K562 (cell line): ENCODE results near the gene SPDYE1. TPM values are rescaled to one million over a fixed set of nuclear protein-coding genes. Genes with fewer than 3 reads are reported as not detected.
A peak's percentile ranks its signal among the peaks of the same experiment; 100 is the strongest.
"Not testable (repeated sequence)": the region's sequence is repeated elsewhere in the genome, so short reads cannot be mapped to it uniquely, and the experiment has no call there.

Experiments used
- ATAC-seq: fragments of 200-7000 bp; cut with Tn5 transposase; 3 replicates; pipeline ENCODE4 v1.9.1; 2020; ENCODE audit warnings: moderate library complexity
- BruUV-seq: library from RNA; stranded (reverse); fragments of 400-500 nt; replicated peaks from 2 replicates; lab custom pipeline; 2021; lab: Mats Ljungman, UMichigan
- CTCF ChIA-PET: fragments of 300-600 bp; formaldehyde crosslinking; extraction: SDS; loops from one replicate; lab custom pipeline; 2021; ENCODE audit warnings: low intra/inter-chr PET ratio; lab: Yijun Ruan, JAX
- POLR2A ChIA-PET: fragments of 300-600, 350-650 bp; sonication (Branson Sonifier 250); formaldehyde crosslinking; extraction: SDS; loops from one replicate; lab custom pipeline; 2021; ENCODE audit warnings: antibody characterized with exemption, inconsistent platforms; lab: Yijun Ruan, JAX
- DNase-seq, 4 experiments: peaks; one replicate each; pipeline versions ENCODE4 v3.0.0 to v3.0.0-alpha.2; 2011 to 2018; ENCODE audit warnings: low spot score in 3 of 4, mixed read lengths in 3 of 4; ENCODE audit errors: extremely low read depth in 1 of 4
- FAIRE-seq: peaks from 2 replicates; lab custom pipeline; 2011; peaks lifted over from hg19 to GRCh38; lab: Jason Lieb, UNC
- H2AFZ ChIP-seq: 2 replicates; pipeline ENCODE4 v1.6.0; 2011; ENCODE audit warnings: low read depth, low read length, control low read depth, inconsistent platforms
- H3K27ac ChIP-seq: fragments of 200-600 bp; 3 replicates; pipeline ENCODE4 v1.8.0; 2011; ENCODE audit warnings: low read depth, mild to moderate bottlenecking, control low read depth, inconsistent platforms, low read length, moderate library complexity, mixed read lengths; ENCODE audit errors: extremely low read depth
- H3K27me3 ChIP-seq, 2 experiments: fragments of 300-600 bp in 1 of 2; 2 replicates in 1 of 2; 3 replicates in 1 of 2; pipeline versions ENCODE4 v1.6.0 to v1.8.0; 2011; ENCODE audit warnings: inconsistent platforms in 2 of 2, low read length in 2 of 2, mild to moderate bottlenecking in 1 of 2, mixed read lengths in 1 of 2, moderate library complexity in 1 of 2; ENCODE audit not compliant: control insufficient read depth in 2 of 2, insufficient read depth in 2 of 2
- H3K36me3 ChIP-seq: fragments of 300-600 bp; 3 replicates; pipeline ENCODE4 v1.8.0; 2011; ENCODE audit warnings: mild to moderate bottlenecking, low read length, inconsistent platforms; ENCODE audit not compliant: control insufficient read depth, insufficient read depth
- H3K4me1 ChIP-seq, 2 experiments: fragments of 200-600 bp in 1 of 2; replicated peaks in 1 of 2; 2 replicates in 1 of 2; 3 replicates in 1 of 2; pipeline versions ENCODE4 v1.5.1 to v1.8.0; 2011; ENCODE audit warnings: inconsistent platforms in 2 of 2, low read length in 2 of 2, mild to moderate bottlenecking in 1 of 2, mixed read lengths in 1 of 2, moderate library complexity in 1 of 2; ENCODE audit not compliant: control insufficient read depth in 2 of 2, insufficient read depth in 2 of 2
- H3K4me2 ChIP-seq: 2 replicates; pipeline ENCODE4 v1.6.1; 2011; ENCODE audit warnings: low read length, control low read depth, inconsistent platforms, mixed read lengths; ENCODE audit not compliant: insufficient read depth
- H3K4me3 ChIP-seq: fragments of 200-600 bp; sonication (generic), shearing (Covaris generic); 2 replicates; pipeline ENCODE4 v1.5.1; 2016; ENCODE audit warnings: control low read depth, inconsistent platforms
- H3K79me2 ChIP-seq: fragments of 200-600 bp; 3 replicates; pipeline ENCODE4 v1.8.0; 2011; ENCODE audit warnings: low read length, inconsistent platforms; ENCODE audit not compliant: control insufficient read depth, insufficient read depth
- H3K9ac ChIP-seq, 2 experiments: 2 replicates each; pipeline versions ENCODE4 v1.6.0 to v1.6.1; 2011; ENCODE audit warnings: low read depth in 2 of 2, low read length in 2 of 2, control low read depth in 1 of 2, inconsistent platforms in 1 of 2, mild to moderate bottlenecking in 1 of 2, mixed read lengths in 1 of 2; ENCODE audit not compliant: insufficient read depth in 1 of 2
- H3K9me1 ChIP-seq: one replicate; pipeline ENCODE4 v1.6.0; 2011; ENCODE audit warnings: inconsistent platforms, mild to moderate bottlenecking, low read length, moderate library complexity; ENCODE audit not compliant: control insufficient read depth, insufficient read depth
- H3K9me3 ChIP-seq: replicated peaks from 2 replicates; pipeline ENCODE4 v1.5.1; 2011; ENCODE audit warnings: low read depth, low read length, inconsistent platforms; ENCODE audit not compliant: control insufficient read depth, insufficient read depth
- H4K20me1 ChIP-seq: replicated peaks from 2 replicates; pipeline ENCODE4 v1.6.1; 2011; ENCODE audit warnings: low read length, inconsistent platforms, mixed read lengths; ENCODE audit not compliant: control insufficient read depth, insufficient read depth
- WGBS: fragments of 100-300 bp; shearing (Covaris generic); methylation state at CpG from one replicate; pipeline ENCODE4 v1.1.6; 2016; ENCODE audit warnings: low coverage, mixed read lengths; ENCODE audit not compliant: insufficient coverage; ENCODE audit errors: missing lambda C conversion rate; 5-methylcytosine and 5-hydroxymethylcytosine counted together
- in situ Hi-C: fragments of 300-500 bp; cut with MboI; formaldehyde crosslinking; loops from 4 replicates; pipeline ENCODE4 v1.15.0; 2018; ENCODE audit warnings: inconsistent platforms, mixed read lengths
- intact Hi-C: fragments of 100-400 bp; cut with micrococcal nuclease; formaldehyde crosslinking; loops from 2 replicates; pipeline ENCODE4 v1.14.2; 2022
- polyA plus RNA-seq, 8 experiments: library from polyadenylated mRNA; depleted of rRNA in 4 of 8; stranded (reverse) in 5 of 8; unstranded in 3 of 8; fragments of >200 nt; fragmentation: Nextera tagmentation in 2 of 8; fragmentation: Illumina TruSeq in 1 of 8; extraction: Ambion mirVana in 2 of 8; extraction: Trizol in 1 of 8; gene quantifications; 2 replicates each; pipeline versions ENCODE4 v1.2.1 to v1.2.3, GENCODE V29; 2011 to 2014; ENCODE audit warnings: inconsistent platforms in 1 of 8, missing spikeins in 1 of 8
- total RNA-seq, 7 experiments: library from RNA; depleted of rRNA in 6 of 7; stranded (reverse); fragments of >200 nt in 6 of 7; fragmentation: Illumina TruSeq in 2 of 7; extraction: Trizol in 2 of 7; gene quantifications; 2 replicates each; pipeline versions ENCODE4 v1.2.1 to v1.2.3, GENCODE V29; 2011 to 2021; ENCODE audit warnings: low replicate concordance in 1 of 7
- TF ChIP-seq, protein P1 (sequence below): IDR thresholded peaks from 2 replicates; pipeline ENCODE4 v1.6.1; 2011; ENCODE audit warnings: borderline replicate concordance, low read depth, mild to moderate bottlenecking, moderate library complexity, low read length; ENCODE audit not compliant: insufficient read depth, poor library complexity, severe bottlenecking

The SPDYE1 gene
- total and polyA plus RNA-seq, 9 of the 15 experiments (the other 6 are each of a cell fraction or from before 2014, with no cell fraction given), result 0.04 to 0.10 TPM; not detected in 7

- H3K4me3 ChIP-seq, H3K4me1 ChIP-seq, H3K27ac ChIP-seq, H3K9ac ChIP-seq, H3K9me1 ChIP-seq, H3K4me2 ChIP-seq, DNase-seq, intact Hi-C loops, POLR2A ChIA-PET, H3K9me3 ChIP-seq, BruUV-seq, H3K79me2 ChIP-seq, CTCF ChIA-PET, H2AFZ ChIP-seq, H4K20me1 ChIP-seq, H3K36me3 ChIP-seq, H3K27me3 ChIP-seq, FAIRE-seq, in situ Hi-C loops: not testable (repeated sequence)
- peak; percentile 63 for ATAC-seq
- WGBS, result no CpG with 5 or more reads among the region's 2 CpGs
- TF ChIP-seq, protein P1, sequence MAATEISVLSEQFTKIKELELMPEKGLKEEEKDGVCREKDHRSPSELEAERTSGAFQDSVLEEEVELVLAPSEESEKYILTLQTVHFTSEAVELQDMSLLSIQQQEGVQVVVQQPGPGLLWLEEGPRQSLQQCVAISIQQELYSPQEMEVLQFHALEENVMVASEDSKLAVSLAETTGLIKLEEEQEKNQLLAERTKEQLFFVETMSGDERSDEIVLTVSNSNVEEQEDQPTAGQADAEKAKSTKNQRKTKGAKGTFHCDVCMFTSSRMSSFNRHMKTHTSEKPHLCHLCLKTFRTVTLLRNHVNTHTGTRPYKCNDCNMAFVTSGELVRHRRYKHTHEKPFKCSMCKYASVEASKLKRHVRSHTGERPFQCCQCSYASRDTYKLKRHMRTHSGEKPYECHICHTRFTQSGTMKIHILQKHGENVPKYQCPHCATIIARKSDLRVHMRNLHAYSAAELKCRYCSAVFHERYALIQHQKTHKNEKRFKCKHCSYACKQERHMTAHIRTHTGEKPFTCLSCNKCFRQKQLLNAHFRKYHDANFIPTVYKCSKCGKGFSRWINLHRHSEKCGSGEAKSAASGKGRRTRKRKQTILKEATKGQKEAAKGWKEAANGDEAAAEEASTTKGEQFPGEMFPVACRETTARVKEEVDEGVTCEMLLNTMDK, result peak; percentile 26
Measured at GRCh38 chr7:43983736-43984135, 14.0 kb upstream of the SPDYE1 start.
